Natural killer cell (primary cell): ENCODE data around the gene TENT5C. TPM values are rescaled to one million over a fixed set of nuclear protein-coding genes. Genes with fewer than 3 reads are reported as not detected.

ENCODE experiments used
- ATAC-seq, 3 donors: fragments of 150-1000 bp in 2 of 3; fragments of 200-7000 bp in 1 of 3; cut with Tn5 transposase; 1 replicate in 1 of 3; 2 replicates in 2 of 3; pipeline ENCODE4 v1.10.0; 2021; ENCODE audit warnings: mild to moderate bottlenecking in 2 of 3, moderate library complexity in 2 of 3
- DNase-seq, 2 donors: peaks; one replicate each; pipeline versions ENCODE4 v3.0.0 to v3.0.0-alpha.2; 2013 to 2021; ENCODE audit warnings: mixed read lengths in 1 of 2
- H3K27ac ChIP-seq: one replicate; pipeline ENCODE4 v1.5.1; 2013; ENCODE audit warnings: mild to moderate bottlenecking, low read length
- H3K27me3 ChIP-seq: one replicate; pipeline ENCODE4 v1.6.1; 2013; ENCODE audit warnings: low read length; ENCODE audit not compliant: control insufficient read depth, insufficient read depth
- H3K36me3 ChIP-seq: one replicate; pipeline ENCODE4 v1.6.1; 2013; ENCODE audit warnings: low read length; ENCODE audit not compliant: control insufficient read depth, insufficient read depth
- H3K4me1 ChIP-seq: one replicate; pipeline ENCODE4 v1.6.1; 2013; ENCODE audit warnings: low read length; ENCODE audit not compliant: control insufficient read depth, insufficient read depth
- H3K4me3 ChIP-seq: one replicate; pipeline ENCODE4 v1.5.1; 2013; ENCODE audit warnings: low read length
- H3K9me3 ChIP-seq: one replicate; pipeline ENCODE4 v1.6.1; 2013; ENCODE audit warnings: low read length; ENCODE audit not compliant: control insufficient read depth, insufficient read depth
- H3K27ac Mint-ChIP-seq, 2 donors: one replicate each; pipeline ENCODE4 v1.8.0; 2022; ENCODE audit warnings: mild to moderate bottlenecking in 2 of 2, mixed read lengths in 2 of 2, moderate library complexity in 1 of 2
- H3K27me3 Mint-ChIP-seq, 2 donors: one replicate each; pipeline ENCODE4 v1.8.0; 2022; ENCODE audit warnings: low read depth in 2 of 2, mixed read lengths in 2 of 2
- H3K36me3 Mint-ChIP-seq: one replicate; pipeline ENCODE4 v1.8.0; 2022; ENCODE audit warnings: mixed read lengths
- H3K4me1 Mint-ChIP-seq, 2 donors: one replicate each; pipeline ENCODE4 v1.8.0; 2022; ENCODE audit warnings: mixed read lengths in 2 of 2
- H3K4me3 Mint-ChIP-seq: one replicate; pipeline ENCODE4 v1.8.0; 2022; ENCODE audit warnings: mild to moderate bottlenecking, moderate library complexity, mixed read lengths
- H3K9me3 Mint-ChIP-seq, 2 donors: one replicate each; pipeline ENCODE4 v1.8.0; 2022; ENCODE audit warnings: mixed read lengths in 2 of 2
- CTCF ChIP-seq: fragments of 200-600 bp; IDR thresholded peaks from one replicate; pipeline ENCODE4 v1.8.0; 2022; ENCODE audit warnings: antibody characterized with exemption
- WGBS: methylation state at CpG from one replicate; pipeline ENCODE4 v1.1.7; 2013; ENCODE audit warnings: missing lambda C conversion rate; ENCODE audit not compliant: insufficient coverage; 5-methylcytosine and 5-hydroxymethylcytosine counted together
- intact Hi-C: fragments of 100-400 bp; cut with micrococcal nuclease; formaldehyde crosslinking; loops from one replicate; pipeline ENCODE4 v1.14.2; 2022
- total RNA-seq, 4 donors: library from RNA; stranded (reverse); fragments of 120-200 nt in 1 of 4; gene quantifications; one replicate each; pipeline versions ENCODE4 v1.2.3 to v1.2.4, GENCODE V29; 2013 to 2022

Gene TENT5C
- total RNA-seq, 3 donors from 2014 or later (not counting 1 experiment from before 2014, with no cell fraction given): 80.6 to 109 (median 90.9) TPM

GRCh38 chr1:117616967-117617366 is 11.1 kb downstream of the TENT5C start:
- DNase-seq (no peak), ATAC-seq (no peak)
- Histone ChIP-seq H3K27ac (no peak overlapping the region), H3K36me3 (no peaks in the 10 kb centered on the region), H3K4me1 (peaks cover 38% of the 10 kb centered on the region), H3K27me3 (no peaks in the 10 kb centered on the region), H3K9me3 (no peaks in the 10 kb centered on the region), H3K4me3 (no peak overlapping the region)
- Mint-ChIP-seq H3K9me3 (no peaks in the 10 kb centered on the region), H3K4me1 (peaks cover 66 to 69% of the 10 kb centered on the region in 2 donors), H3K27ac (peak overlapping the region; percentile 76 to 87), H3K27me3 (peaks cover 4 to 5% of the 10 kb centered on the region in 2 donors), H3K36me3 (peaks cover 6% of the 10 kb centered on the region), H3K4me3 (peak overlapping the region; percentile 61)
- intact Hi-C loops: no loop called here
- no peak for TF ChIP-seq CTCF
- 82% methylated on average over 6 of the region's 6 CpGs for WGBS

GRCh38 chr1:117618450-117619122 is 12.7 kb downstream of the TENT5C start:
- H3K27me3 ChIP-seq: no peaks in the 10 kb centered on the region
- H3K36me3 ChIP-seq: peaks cover 7% of the 10 kb centered on the region
- peaks cover 64 to 69% of the 10 kb centered on the region in 2 donors for H3K4me1 Mint-ChIP-seq
- no peaks in the 10 kb centered on the region for H3K9me3 Mint-ChIP-seq
- DNase-seq (no peak), ATAC-seq (no peak)
- peak overlapping the region in 1 of 2 donors; percentile 10 for H3K27ac Mint-ChIP-seq
- no peak overlapping the region for H3K4me3 Mint-ChIP-seq
- H3K4me3 ChIP-seq: no peak overlapping the region
- H3K27me3 Mint-ChIP-seq: peaks cover 4 to 5% of the 10 kb centered on the region in 2 donors
- peaks cover 12% of the 10 kb centered on the region for H3K36me3 Mint-ChIP-seq
- peaks cover 41% of the 10 kb centered on the region for H3K4me1 ChIP-seq
- no peak overlapping the region for H3K27ac ChIP-seq
- WGBS: 46% methylated on average over 1 of the region's 2 CpGs
- no peak for TF ChIP-seq CTCF
- intact Hi-C loops: no loop called here
- H3K9me3 ChIP-seq: no peaks in the 10 kb centered on the region

- H3K4me3 Mint-ChIP-seq: no peak overlapping the region
- peaks cover 17% of the 10 kb centered on the region for H3K36me3 ChIP-seq
- H3K9me3 Mint-ChIP-seq: no peaks in the 10 kb centered on the region
- DNase-seq (no peak), ATAC-seq (no peak)
- peaks cover 0 to under 1% of the 10 kb centered on the region in 2 donors for H3K27me3 Mint-ChIP-seq
- H3K27ac ChIP-seq: no peak overlapping the region
- peak overlapping the region; percentile 3 to 57 for H3K27ac Mint-ChIP-seq
- WGBS: 96% methylated on average over 6 of the region's 6 CpGs
- H3K27me3 ChIP-seq: no peaks in the 10 kb centered on the region
- no peaks in the 10 kb centered on the region for H3K9me3 ChIP-seq
- intact Hi-C loops: no loop called here
- no peak overlapping the region for H3K4me3 ChIP-seq
- TF ChIP-seq CTCF: no peak
- peaks cover 51 to 55% of the 10 kb centered on the region in 2 donors for H3K4me1 Mint-ChIP-seq
- H3K4me1 ChIP-seq: peaks cover 26% of the 10 kb centered on the region
- peaks cover 25% of the 10 kb centered on the region for H3K36me3 Mint-ChIP-seq
Observed at GRCh38 chr1:117620440-117620839, 14.6 kb downstream of the TENT5C start.

- no peak overlapping the region for H3K27ac ChIP-seq
- Mint-ChIP-seq H3K4me1 (peaks cover 42 to 48% of the 10 kb centered on the region in 2 donors), H3K9me3 (no peaks in the 10 kb centered on the region), H3K27ac (no peak overlapping the region), H3K27me3 (no peaks in the 10 kb centered on the region), H3K4me3 (no peak overlapping the region), H3K36me3 (peaks cover 26% of the 10 kb centered on the region)
- WGBS: 94% methylated on average over 4 of the region's 4 CpGs
- no peaks in the 10 kb centered on the region for H3K27me3 ChIP-seq
- ATAC-seq (no peak), DNase-seq (no peak)
- intact Hi-C loops: no loop called here
- peaks cover 21% of the 10 kb centered on the region for H3K36me3 ChIP-seq
- no peak for TF ChIP-seq CTCF
- no peaks in the 10 kb centered on the region for H3K9me3 ChIP-seq
- H3K4me3 ChIP-seq: no peak overlapping the region
- H3K4me1 ChIP-seq: peaks cover 18% of the 10 kb centered on the region
Observed at GRCh38 chr1:117621316-117621715, 15.5 kb downstream of the TENT5C start.
